Measurements from ENCODE around the gene GPR108.

DNA sequence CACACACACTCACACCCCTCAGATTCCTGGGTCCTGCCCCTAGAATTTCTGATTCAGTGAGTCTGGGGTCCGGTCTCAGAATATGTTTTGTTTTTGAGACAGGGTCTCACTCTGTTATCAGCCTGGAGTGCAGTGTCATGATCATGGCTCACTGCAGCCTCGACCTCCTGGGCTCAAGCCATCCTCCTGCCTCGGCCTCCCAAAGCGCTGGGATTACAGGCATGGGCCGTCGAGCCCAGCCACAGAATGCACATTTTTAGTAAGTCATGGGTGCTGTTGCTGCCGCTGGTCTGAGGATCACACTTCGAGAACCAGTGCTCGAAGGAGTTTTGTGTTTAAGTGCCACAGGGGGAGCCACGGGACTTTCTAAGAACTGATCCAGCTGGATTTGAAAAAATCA, 45.4 kb downstream of the GPR108 start:
- TF ChIP-seq, protein P1, sequence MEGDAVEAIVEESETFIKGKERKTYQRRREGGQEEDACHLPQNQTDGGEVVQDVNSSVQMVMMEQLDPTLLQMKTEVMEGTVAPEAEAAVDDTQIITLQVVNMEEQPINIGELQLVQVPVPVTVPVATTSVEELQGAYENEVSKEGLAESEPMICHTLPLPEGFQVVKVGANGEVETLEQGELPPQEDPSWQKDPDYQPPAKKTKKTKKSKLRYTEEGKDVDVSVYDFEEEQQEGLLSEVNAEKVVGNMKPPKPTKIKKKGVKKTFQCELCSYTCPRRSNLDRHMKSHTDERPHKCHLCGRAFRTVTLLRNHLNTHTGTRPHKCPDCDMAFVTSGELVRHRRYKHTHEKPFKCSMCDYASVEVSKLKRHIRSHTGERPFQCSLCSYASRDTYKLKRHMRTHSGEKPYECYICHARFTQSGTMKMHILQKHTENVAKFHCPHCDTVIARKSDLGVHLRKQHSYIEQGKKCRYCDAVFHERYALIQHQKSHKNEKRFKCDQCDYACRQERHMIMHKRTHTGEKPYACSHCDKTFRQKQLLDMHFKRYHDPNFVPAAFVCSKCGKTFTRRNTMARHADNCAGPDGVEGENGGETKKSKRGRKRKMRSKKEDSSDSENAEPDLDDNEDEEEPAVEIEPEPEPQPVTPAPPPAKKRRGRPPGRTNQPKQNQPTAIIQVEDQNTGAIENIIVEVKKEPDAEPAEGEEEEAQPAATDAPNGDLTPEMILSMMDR (IDR thresholded peaks at IDR 0.05), result no peak
- TF ChIP-seq EZH2phosphoT487 (IDR thresholded peaks at IDR 0.05; ENCODE audit: borderline replicate concordance, low read depth) (no peak), FOXM1 (IDR thresholded peaks at IDR 0.05; ENCODE audit: low read depth) (no peak)

All from SK-N-SH (cell line).